Measurements from ENCODE around the gene ZBTB20. TPM values are rescaled to one million over a fixed set of nuclear protein-coding genes. Genes with fewer than 3 reads are reported as not detected.

The ZBTB20 gene
- polyA plus RNA-seq, 1 donor from 2014 or later: 4.8 TPM

GRCh38 chr3:114626751-114627150 is 520.3 kb downstream of the ZBTB20 start:
- TF ChIP-seq TAF1 (IDR thresholded peaks at IDR 0.05; ENCODE audit: low read depth) (no peak), MXI1 (conservative IDR thresholded peaks at IDR 0.05; ENCODE audit: poor library complexity, severe bottlenecking) (no peak), EP300 (conservative IDR thresholded peaks at IDR 0.05; ENCODE audit: poor library complexity, severe bottlenecking) (no peak), RAD21 (conservative IDR thresholded peaks at IDR 0.05) (no peak), REST (IDR thresholded peaks at IDR 0.05; ENCODE audit: borderline replicate concordance) (no peak), SMC3 (conservative IDR thresholded peaks at IDR 0.05; ENCODE audit: poor library complexity) (no peak), CTCF (IDR thresholded peaks at IDR 0.05; ENCODE audit: poor library complexity, severe bottlenecking) (no peak), POLR2AphosphoS5 (IDR thresholded peaks at IDR 0.05) (no peak), EZH2 (IDR thresholded peaks at IDR 0.05; ENCODE audit: borderline replicate concordance, insufficient read depth, low read length, poor library complexity, severe bottlenecking) (no peak)
- Histone ChIP-seq H2AFZ (ENCODE audit: low read depth, low read length) (no peak overlapping the region), H3F3A (ENCODE audit: insufficient read depth, low read length, poor library complexity, severe bottlenecking) (no peaks in the 10 kb centered on the region), H4K20me1 (ENCODE audit: insufficient read depth) (no peaks in the 10 kb centered on the region), H3K27me3 (ENCODE audit: insufficient read depth, low read depth, low read length) (no peaks in the 10 kb centered on the region), H3K4me3 (ENCODE audit: low read length) (no peak overlapping the region), H3K9me2 (ENCODE audit: insufficient read depth, low read length) (no peaks in the 10 kb centered on the region), H3K9ac (ENCODE audit: low read length) (no peak overlapping the region), H3K9me3 (ENCODE audit: low read length) (no peaks in the 10 kb centered on the region), H3K4me2 (ENCODE audit: low read length) (no peak overlapping the region), H3K27ac (ENCODE audit: low read length) (no peak overlapping the region), H3K79me2 (replicated peaks; ENCODE audit: insufficient read depth, low read length) (no peaks in the 10 kb centered on the region), H3K36me3 (ENCODE audit: insufficient read depth, low read length) (no peaks in the 10 kb centered on the region)

GRCh38 chr3:114624571-114625181 is 522.4 kb downstream of the ZBTB20 start:
- no peak overlapping the region for H3K27ac ChIP-seq (ENCODE audit: low read length)
- no peak overlapping the region for H2AFZ ChIP-seq (ENCODE audit: low read depth, low read length)

More at GRCh38 chr3:114624571-114625181, 522.4 kb downstream of the ZBTB20 start:
- Histone ChIP-seq H3K9me3 (ENCODE audit: low read length) (no peaks in the 10 kb centered on the region), H4K20me1 (ENCODE audit: insufficient read depth) (no peaks in the 10 kb centered on the region), H3K36me3 (ENCODE audit: insufficient read depth, low read length) (no peaks in the 10 kb centered on the region), H3K79me2 (replicated peaks; ENCODE audit: insufficient read depth, low read length) (no peaks in the 10 kb centered on the region), H3K4me2 (ENCODE audit: low read length) (no peak overlapping the region), H3K9me2 (ENCODE audit: insufficient read depth, low read length) (no peaks in the 10 kb centered on the region), H3F3A (ENCODE audit: insufficient read depth, low read length, poor library complexity, severe bottlenecking) (no peaks in the 10 kb centered on the region), H3K4me3 (ENCODE audit: low read length) (no peak overlapping the region), H3K27me3 (ENCODE audit: insufficient read depth, low read depth, low read length) (no peaks in the 10 kb centered on the region), H3K9ac (ENCODE audit: low read length) (no peak overlapping the region)
- TF ChIP-seq SMC3 (conservative IDR thresholded peaks at IDR 0.05; ENCODE audit: poor library complexity): no peak
- TF ChIP-seq RAD21 (conservative IDR thresholded peaks at IDR 0.05): no peak
- no peak for TF ChIP-seq EP300 (conservative IDR thresholded peaks at IDR 0.05; ENCODE audit: poor library complexity, severe bottlenecking)

All from neural cell (in vitro differentiated cells).